ENCODE results near the gene PITPNC1.

DNA sequence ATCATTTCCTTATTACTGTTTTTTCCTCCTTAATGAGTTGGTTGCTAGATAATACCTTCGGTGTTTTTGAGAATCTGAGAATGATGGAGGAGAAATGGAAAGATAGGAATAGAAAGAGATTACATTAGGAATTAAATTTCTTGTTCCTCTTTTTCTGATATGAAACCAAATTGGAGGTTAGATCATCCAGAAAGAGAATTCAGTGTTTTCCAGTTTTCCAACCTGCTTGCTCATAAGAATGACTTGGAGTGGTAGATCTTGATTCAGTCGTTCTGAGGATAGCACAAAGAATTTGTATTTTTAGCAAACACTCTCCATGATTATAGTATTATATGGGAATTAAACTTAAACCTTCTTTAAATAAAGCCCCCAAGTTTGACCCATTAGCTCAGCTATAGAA is 35.9 kb downstream of the PITPNC1 start:
- TF ChIP-seq, protein P1, sequence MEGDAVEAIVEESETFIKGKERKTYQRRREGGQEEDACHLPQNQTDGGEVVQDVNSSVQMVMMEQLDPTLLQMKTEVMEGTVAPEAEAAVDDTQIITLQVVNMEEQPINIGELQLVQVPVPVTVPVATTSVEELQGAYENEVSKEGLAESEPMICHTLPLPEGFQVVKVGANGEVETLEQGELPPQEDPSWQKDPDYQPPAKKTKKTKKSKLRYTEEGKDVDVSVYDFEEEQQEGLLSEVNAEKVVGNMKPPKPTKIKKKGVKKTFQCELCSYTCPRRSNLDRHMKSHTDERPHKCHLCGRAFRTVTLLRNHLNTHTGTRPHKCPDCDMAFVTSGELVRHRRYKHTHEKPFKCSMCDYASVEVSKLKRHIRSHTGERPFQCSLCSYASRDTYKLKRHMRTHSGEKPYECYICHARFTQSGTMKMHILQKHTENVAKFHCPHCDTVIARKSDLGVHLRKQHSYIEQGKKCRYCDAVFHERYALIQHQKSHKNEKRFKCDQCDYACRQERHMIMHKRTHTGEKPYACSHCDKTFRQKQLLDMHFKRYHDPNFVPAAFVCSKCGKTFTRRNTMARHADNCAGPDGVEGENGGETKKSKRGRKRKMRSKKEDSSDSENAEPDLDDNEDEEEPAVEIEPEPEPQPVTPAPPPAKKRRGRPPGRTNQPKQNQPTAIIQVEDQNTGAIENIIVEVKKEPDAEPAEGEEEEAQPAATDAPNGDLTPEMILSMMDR (IDR thresholded peaks at IDR 0.05), result no peak
- TF ChIP-seq POLR2A (IDR thresholded peaks at IDR 0.05) (no peak), POLR2AphosphoS5 (IDR thresholded peaks at IDR 0.05) (no peak)

All from breast epithelium (tissue), 3 donors.